Aorta (tissue), 5 donors: ENCODE data around the gene NRG4. TPM values are rescaled to one million over a fixed set of nuclear protein-coding genes. Genes with fewer than 3 reads are reported as not detected.
"Not testable (repeated sequence)": the region's sequence is repeated elsewhere in the genome, so short reads cannot be mapped to it uniquely, and the experiment has no call there.

Source experiments
- ATAC-seq: fragments of 200-7000 bp; cut with Tn5 transposase; one replicate; pipeline ENCODE4 v1.9.1; 2022; ENCODE audit warnings: moderate library complexity; ENCODE audit not compliant: low FRiP score
- DNase-seq, 2 donors: peaks; one replicate each; pipeline ENCODE4 v3.0.0-alpha.2; 2020
- H3K27ac ChIP-seq, 2 donors: one replicate each; pipeline ENCODE4 v1.5.1; 2013; ENCODE audit warnings: low read length in 2 of 2, mild to moderate bottlenecking in 2 of 2, moderate library complexity in 2 of 2, control low read depth in 1 of 2, inconsistent platforms in 1 of 2, low read depth in 1 of 2
- H3K27me3 ChIP-seq, 2 donors: one replicate each; pipeline ENCODE4 v1.6.1; 2013; ENCODE audit warnings: control low read depth in 1 of 2, low read length in 1 of 2, mild to moderate bottlenecking in 1 of 2, moderate library complexity in 1 of 2; ENCODE audit not compliant: insufficient read depth in 2 of 2, control insufficient read depth in 1 of 2
- H3K36me3 ChIP-seq, 2 donors: one replicate each; pipeline ENCODE4 v1.6.1; 2013; ENCODE audit warnings: control low read depth in 1 of 2, low read length in 1 of 2, mild to moderate bottlenecking in 1 of 2; ENCODE audit not compliant: insufficient read depth in 2 of 2, control insufficient read depth in 1 of 2
- H3K4me1 ChIP-seq, 2 donors: one replicate each; pipeline ENCODE4 v1.6.1; 2013; ENCODE audit warnings: low read length in 2 of 2, control low read depth in 1 of 2, mild to moderate bottlenecking in 1 of 2, moderate library complexity in 1 of 2; ENCODE audit not compliant: insufficient read depth in 2 of 2, control insufficient read depth in 1 of 2
- H3K4me3 ChIP-seq, 2 donors: one replicate each; pipeline ENCODE4 v1.5.1; 2013; ENCODE audit warnings: low read length in 2 of 2, control low read depth in 1 of 2, mild to moderate bottlenecking in 1 of 2
- H3K9me3 ChIP-seq: one replicate; pipeline ENCODE4 v1.6.1; 2013; ENCODE audit warnings: mild to moderate bottlenecking, low read length; ENCODE audit not compliant: control insufficient read depth
- WGBS, 2 donors: extraction: QIAGEN DNeasy Blood & Tissue Kit; methylation state at CpG; one replicate each; pipeline ENCODE4 v1.1.7; 2013; 5-methylcytosine and 5-hydroxymethylcytosine counted together
- intact Hi-C, 2 donors: fragments of 100-400 bp; cut with DNase I; formaldehyde crosslinking; loops; one replicate each; pipeline versions ENCODE4 v1.14.2 to v1.15.0; 2022
- polyA plus RNA-seq, 2 donors: library from polyadenylated mRNA; stranded (reverse); fragments of 200-250 nt; gene quantifications; one replicate each; pipeline ENCODE4 v1.2.3, GENCODE V29; 2013
- total RNA-seq, 2 donors: library from RNA; stranded (reverse); fragmentation: NEBNext Ultra II Directional; extraction: Animal tissue kit (Norgen Biotek cat#: 25700); gene quantifications; one replicate each; pipeline ENCODE4 v1.2.1, GENCODE V29; 2021
- donor health status: healthy with polysubstance abuse.
- donor health status: Bipolar disorder and iron deficiency.
- donor health status: DM: no; HTN: no; CAD: no.
- donor health status: DM: no; HTN: no; CAD: no.
- donor health status: DM: yes; HTN: yes; CAD: no.

Gene NRG4
- total and polyA plus RNA-seq, 4 donors = not detected

GRCh38 chr15:76054201-76054600 lies 42.0 kb upstream of the NRG4 start:
- H3K27me3 ChIP-seq, H3K4me3 ChIP-seq, ATAC-seq, intact Hi-C loops, DNase-seq, H3K9me3 ChIP-seq, H3K36me3 ChIP-seq, H3K27ac ChIP-seq, H3K4me1 ChIP-seq: not testable (repeated sequence)
- WGBS, 2 donors = 87 to 91% methylated on average over 10 of the region's 10 CpGs

GRCh38 chr15:76038512-76038911 lies 26.3 kb upstream of the NRG4 start:
- H3K4me1 ChIP-seq = no peaks in the 10 kb centered on the region
- no peak overlapping the region for H3K4me3 ChIP-seq
- intact Hi-C loops = no loop called here
- H3K27ac ChIP-seq = no peak overlapping the region
- H3K9me3 ChIP-seq = peaks cover 6% of the 10 kb centered on the region
- H3K36me3 ChIP-seq = no peaks in the 10 kb centered on the region
- ATAC-seq (no peak), DNase-seq (no peak)
- WGBS, 2 donors = 86 to 95% methylated on average over 1 of the region's 1 CpG
- no peaks in the 10 kb centered on the region for H3K27me3 ChIP-seq

DNA sequence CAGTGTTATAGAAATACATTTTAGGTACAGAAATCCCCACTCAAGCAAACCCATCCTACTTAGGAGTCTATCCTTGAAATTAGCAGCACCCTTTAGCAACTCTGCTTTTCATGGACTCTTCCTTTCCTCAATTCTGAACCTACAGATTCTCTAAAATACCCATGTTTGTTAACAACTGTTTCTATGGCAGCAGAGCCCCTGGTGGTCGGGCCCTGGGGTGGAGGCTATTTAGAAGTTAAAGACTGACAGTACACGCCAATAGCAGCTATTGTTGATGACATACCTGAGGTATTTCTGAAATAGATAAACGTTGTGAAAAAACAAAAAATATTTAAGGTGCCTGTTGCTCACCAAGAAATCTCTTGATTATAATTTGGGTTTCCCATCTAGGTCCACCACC lies 23.4 kb upstream of the NRG4 start:
- no peak for ATAC-seq
- Histone ChIP-seq H3K4me1 (no peaks in the 10 kb centered on the region), H3K36me3 (no peaks in the 10 kb centered on the region), H3K4me3 (no peak overlapping the region), H3K9me3 (peaks cover 6% of the 10 kb centered on the region), H3K27ac (no peak overlapping the region), H3K27me3 (no peaks in the 10 kb centered on the region)
- DNase-seq = no peak
- WGBS, 2 donors = 29 to 34% methylated on average over 3 of the region's 3 CpGs
- intact Hi-C loops = no loop called here

DNA sequence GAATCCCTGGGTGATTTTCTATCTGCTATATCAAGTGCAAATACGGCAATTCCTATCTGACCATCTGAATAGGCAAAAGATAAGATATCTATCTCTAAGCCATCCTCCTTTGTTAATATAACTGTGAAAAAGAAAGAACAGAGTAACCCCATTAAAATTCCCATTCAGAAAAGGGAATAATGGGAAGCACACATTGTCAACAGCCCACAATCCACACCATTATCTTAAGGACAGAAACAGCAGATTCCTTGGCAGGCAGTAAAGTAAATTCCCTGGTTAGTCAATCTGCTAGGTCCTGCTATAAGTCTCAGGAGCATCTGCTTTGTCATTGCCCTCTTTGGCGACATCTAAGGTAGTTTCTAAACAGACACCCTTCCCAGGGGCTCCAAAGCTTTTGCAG lies 21.9 kb upstream of the NRG4 start:
- Histone ChIP-seq H3K9me3 (peaks cover 4% of the 10 kb centered on the region), H3K27me3 (no peaks in the 10 kb centered on the region), H3K4me3 (no peak overlapping the region), H3K4me1 (no peaks in the 10 kb centered on the region), H3K36me3 (no peaks in the 10 kb centered on the region), H3K27ac (no peak overlapping the region)
- intact Hi-C loops = no loop called here
- ATAC-seq (no peak), DNase-seq (no peak)
- 82 to 85% methylated on average over 2 of the region's 2 CpGs for WGBS, 2 donors

- H3K4me1 ChIP-seq = no peaks in the 10 kb centered on the region
- H3K27me3 ChIP-seq = no peaks in the 10 kb centered on the region
- no peak for ATAC-seq
- 80 to 82% methylated on average over 1 of the region's 1 CpG for WGBS, 2 donors
- H3K36me3 ChIP-seq = no peaks in the 10 kb centered on the region
- intact Hi-C loops = no loop called here
- no peak overlapping the region for H3K4me3 ChIP-seq
- no peak overlapping the region for H3K27ac ChIP-seq
- H3K9me3 ChIP-seq = no peaks in the 10 kb centered on the region
- DNase-seq = no peak
Measured at GRCh38 chr15:76033438-76033837, 21.2 kb upstream of the NRG4 start.

GRCh38 chr15:76032046-76032445 lies 19.8 kb upstream of the NRG4 start:
- intact Hi-C loops = no loop called here
- WGBS, 2 donors = 85 to 89% methylated on average over 1 of the region's 1 CpG
- Histone ChIP-seq H3K4me3 (no peak overlapping the region), H3K27ac (no peak overlapping the region), H3K27me3 (no peaks in the 10 kb centered on the region), H3K9me3 (no peaks in the 10 kb centered on the region), H3K4me1 (no peaks in the 10 kb centered on the region), H3K36me3 (no peaks in the 10 kb centered on the region)
- DNase-seq (no peak), ATAC-seq (no peak)

DNA sequence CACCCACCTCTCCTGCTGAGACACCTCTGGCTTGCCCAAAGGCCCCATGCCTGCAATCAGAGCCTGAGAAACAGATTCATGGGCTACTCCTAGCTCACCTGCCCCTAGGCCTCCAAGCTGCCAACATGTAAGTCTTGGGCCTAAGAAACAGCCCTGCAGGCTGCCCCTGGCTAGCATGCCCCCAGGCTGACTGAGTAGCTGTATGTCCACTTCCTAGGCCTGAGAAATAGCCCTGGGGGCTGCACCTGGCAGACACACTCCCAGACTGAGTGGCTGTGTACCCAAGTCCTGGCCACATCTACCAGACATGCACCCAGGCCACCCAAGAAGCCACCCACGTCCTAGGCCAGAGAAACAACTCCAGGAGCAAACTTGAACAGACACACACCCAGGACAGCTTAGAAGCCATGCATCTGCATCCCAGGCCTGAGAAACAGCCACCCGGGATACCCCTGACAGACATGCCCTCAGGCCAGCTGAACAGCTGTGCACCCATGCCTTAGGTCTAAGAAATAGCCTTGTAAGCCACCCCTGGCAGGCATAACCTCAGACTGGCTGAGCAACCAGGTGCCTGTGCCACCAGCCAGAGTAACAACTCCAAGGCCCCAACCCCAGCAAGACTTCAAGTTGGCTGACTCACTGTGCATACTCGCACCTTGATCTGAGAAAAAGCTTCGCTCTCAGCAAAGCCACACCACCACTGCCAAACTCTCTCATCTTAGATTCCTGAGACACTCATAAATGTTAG lies 12.0 kb upstream of the NRG4 start:
- no peak for ATAC-seq
- no peak overlapping the region for H3K27ac ChIP-seq
- peaks cover 0 to 1% of the 10 kb centered on the region in 2 donors for H3K27me3 ChIP-seq
- intact Hi-C loops = no loop called here
- no peak overlapping the region for H3K4me3 ChIP-seq
- H3K9me3 ChIP-seq = peaks cover 7% of the 10 kb centered on the region
- no peaks in the 10 kb centered on the region for H3K36me3 ChIP-seq
- no peak for DNase-seq
- no peaks in the 10 kb centered on the region for H3K4me1 ChIP-seq
- 84 to 85% methylated on average over 4 of the region's 4 CpGs for WGBS, 2 donors

DNA sequence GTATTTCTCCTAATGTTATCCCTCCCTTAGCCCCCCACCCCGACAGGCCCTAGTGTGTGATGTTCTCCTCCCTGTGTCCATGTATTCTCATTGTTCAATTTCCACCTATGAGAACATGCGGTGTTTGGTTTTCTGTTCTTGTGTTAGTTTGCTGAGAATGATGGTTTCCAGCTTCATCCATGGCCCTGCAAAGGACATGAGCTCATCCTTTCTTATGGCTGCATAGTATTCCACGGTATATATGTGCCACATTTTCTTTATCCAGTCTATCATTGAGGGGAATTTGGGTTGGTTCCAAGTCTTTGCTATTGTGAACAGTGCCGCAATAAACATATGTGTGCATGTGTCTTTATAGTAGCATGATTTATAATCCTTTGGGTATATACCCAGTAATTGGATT lies 1.2 kb upstream of the NRG4 start:
- H3K27me3 ChIP-seq, H3K27ac ChIP-seq, ATAC-seq, DNase-seq, intact Hi-C loops, H3K4me1 ChIP-seq, H3K36me3 ChIP-seq, H3K4me3 ChIP-seq, H3K9me3 ChIP-seq: not testable (repeated sequence)
- 94 to 97% methylated on average over 4 of the region's 4 CpGs for WGBS, 2 donors

DNA sequence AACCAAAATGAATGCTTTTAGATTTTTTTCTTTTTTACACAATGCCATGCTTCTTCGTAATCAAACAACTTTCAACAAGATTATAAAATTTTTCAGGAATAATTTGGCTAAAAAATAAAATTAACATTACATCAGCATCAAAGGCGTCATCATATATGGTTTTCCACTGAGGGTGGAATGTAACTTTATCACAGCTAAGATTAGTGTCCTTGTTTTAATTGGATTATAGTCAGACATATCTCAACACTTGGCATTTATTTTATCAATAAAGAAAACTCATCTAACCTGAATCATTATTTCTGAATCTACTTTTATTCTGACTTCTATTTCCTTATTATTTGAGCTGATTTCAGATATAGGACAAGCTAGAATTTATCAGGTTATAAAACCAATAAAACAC lies 1.6 kb downstream of the NRG4 start:
- no peaks in the 10 kb centered on the region for H3K9me3 ChIP-seq
- ATAC-seq = no peak
- no peak for DNase-seq
- H3K4me1 ChIP-seq = no peaks in the 10 kb centered on the region
- H3K4me3 ChIP-seq = no peak overlapping the region
- intact Hi-C loops = no loop called here
- 18 to 33% methylated on average over 2 of the region's 2 CpGs for WGBS, 2 donors
- no peaks in the 10 kb centered on the region for H3K36me3 ChIP-seq
- no peak overlapping the region for H3K27ac ChIP-seq
- H3K27me3 ChIP-seq = no peaks in the 10 kb centered on the region
